ENCODE results near the gene CAMK2B. TPM values are rescaled to one million over a fixed set of nuclear protein-coding genes. Genes with fewer than 3 reads are reported as not detected.
A peak's percentile ranks its signal among the peaks of the same experiment; 100 is the strongest.

The CAMK2B gene
- total RNA-seq, 4 donors from 2014 or later: 0.50 to 2.0 (median 1.2) TPM

- H3K4me3 ChIP-seq: no peak overlapping the region
- intact Hi-C loops (cut with DNase I): no loop called here
- H3K9me3 ChIP-seq: no peaks in the 10 kb centered on the region
- H3K36me3 ChIP-seq: no peaks in the 10 kb centered on the region
- H3K4me1 ChIP-seq: peaks cover 12 to 24% (median 12%) of the 10 kb centered on the region in 4 donors
- no peak overlapping the region for H3K27ac ChIP-seq (replicated peaks in 1 of 4)
- H3K27me3 ChIP-seq: peaks cover 0 to 9% (median 0%) of the 10 kb centered on the region in 4 donors
- 93% methylated on average over 7 of the region's 18 CpGs for WGBS
- no peak for TF ChIP-seq POLR2AphosphoS5 (IDR thresholded peaks at IDR 0.05)
- TF ChIP-seq POLR2A (IDR thresholded peaks at IDR 0.05; ENCODE audit: low read depth): no peak
- no peak for TF ChIP-seq CTCF (IDR thresholded peaks at IDR 0.05)
- TF ChIP-seq EP300 (IDR thresholded peaks at IDR 0.05): no peak
- DNase-seq (ENCODE audit: extremely low spot score): peak; percentile 75
Observed at GRCh38 chr7:44308596-44309270, 16.7 kb downstream of the CAMK2B start.

GRCh38 chr7:44307905-44308595, 17.3 kb downstream of the CAMK2B start:
- Histone ChIP-seq H3K27ac (replicated peaks in 1 of 4) (no peak overlapping the region), H3K9me3 (no peaks in the 10 kb centered on the region), H3K27me3 (peaks cover 0 to 9% (median 0%) of the 10 kb centered on the region in 4 donors), H3K4me3 (no peak overlapping the region), H3K4me1 (peaks cover 12 to 20% (median 12%) of the 10 kb centered on the region in 4 donors), H3K36me3 (no peaks in the 10 kb centered on the region)
- DNase-seq (ENCODE audit: extremely low spot score): peak; percentile 78
- 78% methylated on average over 6 of the region's 8 CpGs for WGBS
- TF ChIP-seq EP300 (IDR thresholded peaks at IDR 0.05): no peak
- TF ChIP-seq CTCF (IDR thresholded peaks at IDR 0.05): no peak
- no peak for TF ChIP-seq POLR2A (IDR thresholded peaks at IDR 0.05; ENCODE audit: low read depth)
- no peak for TF ChIP-seq POLR2AphosphoS5 (IDR thresholded peaks at IDR 0.05)
- intact Hi-C loops (cut with DNase I): no loop called here

GRCh38 chr7:44307301-44307900, 18.0 kb downstream of the CAMK2B start:
- Histone ChIP-seq H3K36me3 (no peaks in the 10 kb centered on the region), H3K9me3 (peaks cover 0 to 4% (median 0%) of the 10 kb centered on the region in 4 donors), H3K27me3 (peaks cover 0 to 9% (median 0%) of the 10 kb centered on the region in 4 donors), H3K4me3 (no peak overlapping the region), H3K27ac (replicated peaks in 1 of 4) (no peak overlapping the region), H3K4me1 (peaks cover 12 to 16% (median 12%) of the 10 kb centered on the region in 4 donors)
- no peak for TF ChIP-seq EP300 (IDR thresholded peaks at IDR 0.05)
- TF ChIP-seq POLR2AphosphoS5 (IDR thresholded peaks at IDR 0.05): no peak
- no peak for TF ChIP-seq POLR2A (IDR thresholded peaks at IDR 0.05; ENCODE audit: low read depth)
- TF ChIP-seq CTCF (IDR thresholded peaks at IDR 0.05): no peak
- WGBS: 90% methylated on average over 6 of the region's 7 CpGs
- DNase-seq (ENCODE audit: extremely low spot score): peak; percentile 72
- intact Hi-C loops (cut with DNase I): no loop called here

GRCh38 chr7:44306606-44307005, 18.8 kb downstream of the CAMK2B start:
- Histone ChIP-seq H3K27ac (replicated peaks in 1 of 4) (no peak overlapping the region), H3K27me3 (peaks cover 0 to 9% (median 0%) of the 10 kb centered on the region in 4 donors), H3K9me3 (peaks cover 0 to 4% (median 0%) of the 10 kb centered on the region in 4 donors), H3K4me1 (peaks cover 12 to 16% (median 12%) of the 10 kb centered on the region in 4 donors), H3K4me3 (no peak overlapping the region), H3K36me3 (no peaks in the 10 kb centered on the region)
- 80% methylated on average over 2 of the region's 2 CpGs for WGBS
- peak; percentile 31 for DNase-seq (ENCODE audit: extremely low spot score)
- no peak for TF ChIP-seq POLR2AphosphoS5 (IDR thresholded peaks at IDR 0.05)
- no peak for TF ChIP-seq CTCF (IDR thresholded peaks at IDR 0.05)
- no peak for TF ChIP-seq EP300 (IDR thresholded peaks at IDR 0.05)
- TF ChIP-seq POLR2A (IDR thresholded peaks at IDR 0.05; ENCODE audit: low read depth): no peak
- intact Hi-C loops (cut with DNase I): no loop called here
